Karpas-422 (cell line): ENCODE data around the gene LPAR3. TPM values are rescaled to one million over a fixed set of nuclear protein-coding genes. Genes with fewer than 3 reads are reported as not detected.

Experiments used
- DNase-seq: peaks from one replicate; pipeline ENCODE4 v3.0.0-alpha.2; 2015
- H2AFZ ChIP-seq: fragments of 200-600 bp; sonication (generic); 2 replicates; pipeline ENCODE4 v1.6.1; 2014; ENCODE audit warnings: antibody characterized with exemption, low read length, mixed read lengths
- H3K27ac ChIP-seq: fragments of 200-600 bp; sonication (generic); 2 replicates; pipeline ENCODE4 v1.5.1; 2014; ENCODE audit warnings: mild to moderate bottlenecking, low read length, moderate library complexity
- H3K27me3 ChIP-seq: fragments of 200-600 bp; sonication (generic); 2 replicates; pipeline ENCODE4 v1.6.1; 2014; ENCODE audit warnings: low read length, mixed read lengths
- H3K36me3 ChIP-seq: fragments of 200-600 bp; sonication (generic); 2 replicates; pipeline ENCODE4 v1.6.1; 2014; ENCODE audit warnings: low read length, mixed read lengths; ENCODE audit not compliant: insufficient read depth
- H3K4me1 ChIP-seq: fragments of 200-600 bp; sonication (generic); 2 replicates; pipeline ENCODE4 v1.6.1; 2014; ENCODE audit warnings: mild to moderate bottlenecking, low read length, mixed read lengths
- H3K4me2 ChIP-seq: fragments of 200-600 bp; sonication (generic); 2 replicates; pipeline ENCODE4 v1.6.1; 2014; ENCODE audit warnings: low read length, low read depth, mild to moderate bottlenecking; ENCODE audit not compliant: poor library complexity, severe bottlenecking
- H3K4me3 ChIP-seq: fragments of 200-600 bp; sonication (generic); 2 replicates; pipeline ENCODE4 v1.5.1; 2014; ENCODE audit warnings: mild to moderate bottlenecking, antibody characterized with exemption, low read length, mixed read lengths
- H3K79me2 ChIP-seq: fragments of 200-600 bp; sonication (generic); 2 replicates; pipeline ENCODE4 v1.6.1; 2014; ENCODE audit warnings: mild to moderate bottlenecking, low read length, mixed read lengths
- H3K9ac ChIP-seq: fragments of 200-600 bp; sonication (generic); 2 replicates; pipeline ENCODE4 v1.6.0; 2014; ENCODE audit warnings: low read length
- H3K9me2 ChIP-seq: fragments of 200-600 bp; sonication (generic), shearing (Covaris generic); replicated peaks from 2 replicates; pipeline ENCODE4 v1.6.0; 2014; ENCODE audit warnings: mild to moderate bottlenecking, low read length, moderate library complexity; ENCODE audit not compliant: insufficient read depth
- H3K9me3 ChIP-seq: fragments of 300-700, 200-600 bp; sonication (generic); 2 replicates; pipeline ENCODE4 v1.6.1; 2014; ENCODE audit warnings: low read length, mixed read lengths
- H4K20me1 ChIP-seq: fragments of 200-600 bp; sonication (generic); 2 replicates; pipeline ENCODE4 v1.6.1; 2014; ENCODE audit warnings: mild to moderate bottlenecking, antibody characterized with exemption, low read length, low read depth; ENCODE audit not compliant: insufficient read depth
- total RNA-seq: library from RNA; depleted of rRNA; stranded (reverse); fragments of >200 nt; shearing (Covaris generic); gene quantifications from 2 replicates; pipeline ENCODE4 v1.2.3, GENCODE V29; 2014; ENCODE audit warnings: low replicate concordance

LPAR3 gene
- total RNA-seq, 1 experiment from 2014 or later = not detected

- DNase-seq = no peak
- Histone ChIP-seq H3K9ac (no peak overlapping the region), H3K4me1 (no peaks in the 10 kb centered on the region), H3K4me2 (no peak overlapping the region), H4K20me1 (no peaks in the 10 kb centered on the region), H3K9me2 (no peaks in the 10 kb centered on the region), H3K27ac (no peak overlapping the region), H3K27me3 (no peaks in the 10 kb centered on the region), H3K4me3 (no peak overlapping the region), H3K9me3 (no peaks in the 10 kb centered on the region), H2AFZ (no peak overlapping the region), H3K79me2 (no peaks in the 10 kb centered on the region), H3K36me3 (no peaks in the 10 kb centered on the region)
Observed at GRCh38 chr1:84775535-84775920, 117.5 kb downstream of the LPAR3 start.

GRCh38 chr1:84774669-84775534, 118.1 kb downstream of the LPAR3 start:
- Histone ChIP-seq H3K4me1 (no peaks in the 10 kb centered on the region), H3K79me2 (no peaks in the 10 kb centered on the region), H3K36me3 (no peaks in the 10 kb centered on the region), H3K4me2 (no peak overlapping the region), H3K27me3 (no peaks in the 10 kb centered on the region), H2AFZ (no peak overlapping the region), H3K9me2 (no peaks in the 10 kb centered on the region), H3K4me3 (no peak overlapping the region), H3K27ac (no peak overlapping the region), H3K9me3 (no peaks in the 10 kb centered on the region), H3K9ac (no peak overlapping the region), H4K20me1 (no peaks in the 10 kb centered on the region)
- no peak for DNase-seq

- Histone ChIP-seq H3K79me2 (no peaks in the 10 kb centered on the region), H3K4me2 (no peak overlapping the region), H3K9me3 (no peaks in the 10 kb centered on the region), H3K27ac (no peak overlapping the region), H4K20me1 (no peaks in the 10 kb centered on the region), H3K36me3 (no peaks in the 10 kb centered on the region), H3K27me3 (no peaks in the 10 kb centered on the region), H3K9ac (no peak overlapping the region), H3K4me1 (no peaks in the 10 kb centered on the region), H2AFZ (no peak overlapping the region), H3K9me2 (no peaks in the 10 kb centered on the region), H3K4me3 (no peak overlapping the region)
- DNase-seq = no peak
Observed at GRCh38 chr1:84773933-84774497, 119.0 kb downstream of the LPAR3 start.

GRCh38 chr1:84773195-84773594, 119.8 kb downstream of the LPAR3 start:
- Histone ChIP-seq H3K27ac (no peak overlapping the region), H3K4me3 (no peak overlapping the region), H3K9me2 (no peaks in the 10 kb centered on the region), H3K27me3 (no peaks in the 10 kb centered on the region), H2AFZ (no peak overlapping the region), H3K79me2 (no peaks in the 10 kb centered on the region), H3K4me2 (no peak overlapping the region), H3K36me3 (no peaks in the 10 kb centered on the region), H3K9me3 (no peaks in the 10 kb centered on the region), H4K20me1 (no peaks in the 10 kb centered on the region), H3K9ac (no peak overlapping the region), H3K4me1 (no peaks in the 10 kb centered on the region)
- no peak for DNase-seq

- Histone ChIP-seq H2AFZ (no peak overlapping the region), H4K20me1 (no peaks in the 10 kb centered on the region), H3K4me3 (no peak overlapping the region), H3K4me1 (no peaks in the 10 kb centered on the region), H3K36me3 (no peaks in the 10 kb centered on the region), H3K9me3 (no peaks in the 10 kb centered on the region), H3K27me3 (no peaks in the 10 kb centered on the region), H3K27ac (no peak overlapping the region), H3K9ac (no peak overlapping the region), H3K9me2 (no peaks in the 10 kb centered on the region), H3K4me2 (no peak overlapping the region), H3K79me2 (no peaks in the 10 kb centered on the region)
- DNase-seq = peak; percentile 91
Observed at GRCh38 chr1:84772428-84772943, 120.5 kb downstream of the LPAR3 start.

GRCh38 chr1:84771895-84772294, 121.1 kb downstream of the LPAR3 start:
- no peaks in the 10 kb centered on the region for H3K79me2 ChIP-seq
- H3K36me3 ChIP-seq = no peaks in the 10 kb centered on the region
- no peaks in the 10 kb centered on the region for H3K9me3 ChIP-seq
- no peak overlapping the region for H3K4me3 ChIP-seq
- H4K20me1 ChIP-seq = no peaks in the 10 kb centered on the region
- H3K27ac ChIP-seq = no peak overlapping the region
- H2AFZ ChIP-seq = no peak overlapping the region
- no peak for DNase-seq
- no peaks in the 10 kb centered on the region for H3K27me3 ChIP-seq
- no peak overlapping the region for H3K9ac ChIP-seq
- no peaks in the 10 kb centered on the region for H3K9me2 ChIP-seq
- H3K4me2 ChIP-seq = no peak overlapping the region
- no peaks in the 10 kb centered on the region for H3K4me1 ChIP-seq

- Histone ChIP-seq H2AFZ (no peak overlapping the region), H3K27me3 (no peaks in the 10 kb centered on the region), H3K9me3 (no peaks in the 10 kb centered on the region), H3K27ac (no peak overlapping the region), H3K36me3 (no peaks in the 10 kb centered on the region), H3K4me3 (no peak overlapping the region), H3K9ac (no peak overlapping the region), H3K4me1 (no peaks in the 10 kb centered on the region), H3K79me2 (no peaks in the 10 kb centered on the region), H4K20me1 (no peaks in the 10 kb centered on the region), H3K9me2 (no peaks in the 10 kb centered on the region), H3K4me2 (no peak overlapping the region)
- DNase-seq = no peak
Observed at GRCh38 chr1:84770481-84770880, 122.5 kb downstream of the LPAR3 start.

GRCh38 chr1:84769636-84770035, 123.4 kb downstream of the LPAR3 start:
- Histone ChIP-seq H3K9me3 (no peaks in the 10 kb centered on the region), H3K9ac (no peak overlapping the region), H3K9me2 (no peaks in the 10 kb centered on the region), H3K79me2 (no peaks in the 10 kb centered on the region), H3K36me3 (no peaks in the 10 kb centered on the region), H3K27me3 (no peaks in the 10 kb centered on the region), H3K27ac (no peak overlapping the region), H3K4me1 (no peaks in the 10 kb centered on the region), H3K4me2 (no peak overlapping the region), H3K4me3 (no peak overlapping the region), H2AFZ (no peak overlapping the region), H4K20me1 (no peaks in the 10 kb centered on the region)
- DNase-seq = no peak
